Astrocyte (in vitro differentiated cells and primary cell): ENCODE data around the gene METTL25B.

Experiments used
- CTCF ChIP-seq: IDR thresholded peaks from 2 replicates; pipeline ENCODE4 v1.5.1; 2011; ENCODE audit warnings: low read depth, mild to moderate bottlenecking, inconsistent platforms, low read length, moderate library complexity; ENCODE audit not compliant: insufficient read depth
- EZH2 ChIP-seq: IDR thresholded peaks from 2 replicates; pipeline ENCODE4 v1.6.1; 2012; ENCODE audit warnings: mild to moderate bottlenecking, low read length, inconsistent platforms; ENCODE audit not compliant: insufficient read depth

GRCh38 chr1:156745881-156746280 is 17.6 kb downstream of the METTL25B start:
- TF ChIP-seq CTCF (no peak), EZH2 (no peak)
